GM21390 (cell line): Measurements from ENCODE around the gene SIPA1L3.
"Not testable (repeated sequence)": the region's sequence is repeated elsewhere in the genome, so short reads cannot be mapped to it uniquely, and the experiment has no call there.

ENCODE experiments used
- ATAC-seq: cut with Tn5 transposase; IDR thresholded peaks from one replicate; pipeline ENCODE4 v1.9.1; 2021; ENCODE audit not compliant: unreplicated experiment

SIPA1L3 gene

GRCh38 chr19:38017401-38018151 is 110.6 kb downstream of the SIPA1L3 start:
- ATAC-seq: no peak

- ATAC-seq: no peak
These were observed 111.8 kb downstream of the SIPA1L3 start for GRCh38 chr19:38018694-38019395.

- no peak for ATAC-seq
These were observed 112.4 kb downstream of the SIPA1L3 start for GRCh38 chr19:38019396-38019724.

DNA sequence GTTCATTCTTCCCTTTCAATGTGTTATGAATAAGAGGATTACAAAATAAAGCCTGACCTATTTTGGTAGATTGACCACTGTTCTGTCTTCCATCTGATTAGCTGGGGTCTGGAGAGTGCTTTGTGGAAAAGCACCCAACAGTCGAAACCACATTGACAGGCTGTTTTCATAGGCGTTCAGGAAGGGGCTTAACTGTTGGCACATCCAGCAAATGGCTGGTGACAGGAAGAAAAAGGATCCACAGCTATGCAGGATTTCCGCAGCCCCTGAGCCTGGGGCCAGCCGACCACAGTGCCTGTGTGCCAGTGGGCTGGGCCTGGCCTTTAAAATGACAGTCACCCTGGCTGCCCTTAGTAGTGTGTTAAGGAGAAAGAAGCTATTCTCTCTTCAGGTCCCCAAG is 113.3 kb downstream of the SIPA1L3 start:
- no peak for ATAC-seq

- ATAC-seq: no peak
These were observed 114.3 kb downstream of the SIPA1L3 start for GRCh38 chr19:38021352-38021751.

GRCh38 chr19:38022791-38023670 is 116.0 kb downstream of the SIPA1L3 start:
- no peak for ATAC-seq

GRCh38 chr19:38023671-38024541 is 116.9 kb downstream of the SIPA1L3 start:
- no peak for ATAC-seq

DNA sequence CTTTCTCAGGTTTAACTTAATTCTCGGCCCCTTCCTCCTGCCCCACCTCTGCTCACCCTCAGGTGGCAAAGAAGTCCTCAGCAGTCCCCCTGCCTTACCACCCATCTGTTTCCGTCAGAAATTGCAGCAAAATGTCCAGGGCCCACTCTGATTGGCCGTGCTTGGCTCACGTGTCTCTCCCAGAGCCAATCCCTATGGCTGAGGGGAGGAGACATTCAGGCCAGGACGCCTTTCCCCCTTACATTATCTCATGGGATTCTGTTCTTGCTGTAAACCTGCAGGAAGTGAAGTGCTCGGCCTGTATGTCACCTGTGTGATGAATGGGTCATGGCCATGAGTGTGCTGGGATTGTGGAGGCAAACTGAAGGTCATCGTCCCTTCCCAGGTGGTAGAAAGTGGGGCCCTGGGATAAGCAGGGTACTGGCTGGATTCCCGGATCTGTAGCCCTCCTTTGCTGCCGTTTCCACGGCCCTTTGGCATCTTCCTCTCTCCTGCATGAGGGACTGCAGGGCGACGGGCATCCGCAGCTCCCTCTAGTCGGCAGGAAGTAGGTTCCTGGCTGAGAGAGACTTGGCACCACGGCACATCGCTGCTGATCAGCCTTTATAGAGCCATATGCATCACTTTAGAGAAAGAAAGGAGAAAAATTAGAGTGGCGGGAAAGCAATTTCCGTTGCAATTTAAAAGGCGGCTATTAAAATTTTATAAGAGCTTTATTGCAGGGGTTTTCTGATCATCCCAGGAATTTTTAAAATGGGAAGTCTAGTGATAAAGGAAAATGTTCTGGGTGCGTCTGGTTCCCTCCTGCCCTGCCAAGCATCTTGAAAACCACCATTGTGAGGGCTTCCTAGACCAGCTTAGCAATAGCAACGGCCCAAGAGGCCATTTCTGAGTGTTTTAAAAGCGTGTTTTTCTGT is 118.2 kb downstream of the SIPA1L3 start:
- ATAC-seq: no peak

GRCh38 chr19:38025909-38026307 is 118.9 kb downstream of the SIPA1L3 start:
- no peak for ATAC-seq

DNA sequence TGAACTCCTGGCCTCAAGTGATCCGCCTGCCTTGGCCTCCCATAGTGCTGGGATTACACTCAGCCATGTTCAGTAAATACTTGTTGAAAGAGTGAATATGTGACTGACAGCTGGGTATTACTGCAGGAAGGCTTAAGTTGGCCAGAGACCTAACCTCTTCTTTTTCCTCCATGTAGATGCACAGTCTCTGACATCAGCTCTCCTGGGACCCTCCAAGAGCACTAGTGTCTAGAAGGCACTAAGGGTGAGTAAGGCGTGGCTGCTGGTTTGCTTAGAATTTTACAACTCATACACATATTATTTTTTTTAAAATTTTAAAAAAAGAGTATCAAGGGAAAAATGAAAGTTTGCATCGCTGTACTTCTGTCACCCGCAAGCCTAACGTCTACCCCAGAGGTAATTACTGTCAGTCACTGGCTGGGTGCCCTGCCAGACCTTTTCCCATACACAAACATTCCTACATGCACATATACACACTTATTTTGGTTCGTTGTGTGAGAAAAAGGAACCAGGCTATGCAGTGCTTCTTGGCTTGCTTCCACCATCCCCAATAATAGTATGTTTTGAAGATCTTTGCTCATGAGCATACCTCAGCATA is 122.0 kb downstream of the SIPA1L3 start:
- ATAC-seq: no peak

- ATAC-seq: not testable (repeated sequence)
These were observed 123.0 kb downstream of the SIPA1L3 start for GRCh38 chr19:38030001-38030400.

DNA sequence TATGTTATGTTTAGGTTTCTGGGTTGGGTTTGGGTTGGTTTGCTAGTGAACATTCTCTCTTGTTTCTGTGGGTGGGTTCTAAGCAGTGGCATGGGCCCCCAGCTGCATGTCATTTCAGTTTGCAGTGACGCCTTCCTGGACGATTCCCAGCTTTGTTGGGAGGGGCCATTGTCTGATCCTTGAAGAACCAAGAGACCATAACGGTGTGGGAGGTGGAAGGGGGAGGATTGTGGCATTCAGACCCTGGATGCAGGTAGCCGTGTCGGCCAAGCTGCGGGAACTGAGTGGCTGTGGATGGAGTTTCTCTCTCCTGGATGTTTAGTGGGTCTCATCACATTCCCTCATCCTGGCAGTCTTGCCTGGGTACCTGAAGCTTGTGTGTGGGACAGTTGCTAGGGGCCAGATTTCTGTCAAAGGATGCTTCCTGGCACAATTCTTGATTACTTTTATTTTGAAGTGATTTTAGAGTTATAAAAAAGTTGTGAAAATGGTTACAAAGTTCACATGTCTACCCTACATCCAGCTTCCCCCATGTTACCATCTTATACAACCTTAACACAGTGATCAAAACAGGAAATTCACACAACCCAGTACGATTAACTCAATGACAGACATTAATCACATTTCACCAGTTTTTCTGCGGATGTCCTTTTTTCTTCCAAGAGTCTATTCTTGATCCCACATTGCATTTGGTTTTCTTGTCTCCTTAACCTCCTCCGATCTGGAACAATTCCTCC is 123.8 kb downstream of the SIPA1L3 start:
- ATAC-seq: no peak

GRCh38 chr19:38031423-38031770 is 124.4 kb downstream of the SIPA1L3 start:
- ATAC-seq: no peak

- ATAC-seq: no peak
These were observed 125.1 kb downstream of the SIPA1L3 start for GRCh38 chr19:38032151-38032550.

GRCh38 chr19:38032951-38033350 is 125.9 kb downstream of the SIPA1L3 start:
- ATAC-seq: no peak

DNA sequence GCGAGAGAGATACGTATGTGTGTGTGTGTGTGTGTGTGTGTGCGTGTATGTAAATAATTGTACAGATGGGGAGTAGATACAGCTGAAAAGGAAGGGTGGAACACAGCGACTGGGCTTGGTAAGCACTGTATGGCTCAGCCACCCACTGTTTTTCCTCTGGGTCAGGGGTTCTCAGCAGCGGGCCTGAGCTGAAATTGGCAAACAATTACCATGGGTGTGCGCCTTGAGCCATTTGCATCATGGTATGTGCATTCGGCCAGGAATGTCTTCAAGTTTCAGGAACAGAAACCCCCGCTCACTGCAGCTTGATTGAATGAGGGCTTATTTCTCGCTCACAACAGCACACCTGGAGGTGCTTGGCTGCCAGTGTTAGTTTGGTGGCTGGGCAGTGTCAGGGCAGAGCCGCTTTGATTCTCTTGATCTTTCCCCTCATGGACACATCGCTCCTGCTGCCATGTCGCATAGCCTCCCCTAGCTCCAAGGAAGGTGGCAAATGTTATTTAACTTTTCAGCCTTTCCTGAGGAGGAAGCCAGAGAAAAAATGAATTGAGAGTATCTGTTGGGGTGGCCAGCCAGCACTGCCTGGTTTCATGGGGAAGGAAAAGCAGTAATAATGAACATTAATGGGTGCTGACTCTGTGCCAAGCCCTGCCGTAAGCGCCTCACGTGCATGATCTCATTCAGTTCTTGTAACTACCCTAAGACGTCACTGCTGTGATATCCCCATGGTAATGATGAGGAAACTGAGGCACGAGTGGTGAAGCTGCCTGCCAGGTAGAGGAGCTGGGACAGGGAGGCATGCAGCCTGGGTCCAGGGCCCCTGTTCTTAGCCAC is 126.9 kb downstream of the SIPA1L3 start:
- ATAC-seq: peak; percentile 66

DNA sequence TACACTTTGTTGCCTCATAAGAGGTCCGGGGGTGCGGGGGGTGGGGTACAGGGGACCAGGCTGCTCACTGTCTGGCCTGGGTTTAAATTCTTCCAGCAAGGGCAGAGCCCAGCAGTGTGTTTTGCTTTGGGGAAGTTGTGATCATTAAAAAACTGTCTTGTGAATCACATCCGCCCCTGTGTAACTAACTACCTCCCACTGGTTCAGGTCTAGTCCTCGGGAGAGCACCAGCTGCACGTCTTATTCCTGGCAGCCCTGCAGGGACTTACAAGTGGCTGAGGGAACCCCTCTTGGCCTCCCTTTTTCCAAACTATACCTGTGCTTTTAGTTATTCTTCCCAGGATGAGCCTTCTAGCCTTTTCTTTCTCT is 127.5 kb downstream of the SIPA1L3 start:
- no peak for ATAC-seq
